HS-5 (cell line): ENCODE measurements around the gene FBXO33.
"Not testable (repeated sequence)": the region's sequence is repeated elsewhere in the genome, so short reads cannot be mapped to it uniquely, and the experiment has no call there.

Experiments used
- DNase-seq: peaks from one replicate; pipeline ENCODE4 v3.0.0-alpha.2; 2012; ENCODE audit warnings: low read depth

FBXO33 gene

DNA sequence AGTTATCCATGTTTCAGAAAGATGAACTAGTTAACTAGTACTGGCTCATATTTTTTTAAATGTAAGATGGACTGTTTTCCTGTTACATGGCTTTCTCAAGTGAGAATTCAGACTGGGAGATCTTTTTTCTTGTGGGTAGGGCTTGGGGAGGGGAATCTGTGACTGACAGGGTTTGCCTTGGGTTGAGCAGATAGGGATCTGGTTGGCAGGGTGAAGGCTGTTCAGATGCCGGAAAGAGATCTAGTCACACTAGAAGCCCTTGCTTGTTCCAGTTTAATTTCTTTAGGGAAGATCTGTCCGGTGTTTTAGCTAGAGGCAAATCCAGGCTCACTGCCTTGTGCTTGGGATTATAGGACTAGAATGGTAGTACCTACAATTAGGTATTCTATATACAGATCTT, 63.2 kb downstream of the FBXO33 start:
- DNase-seq, result no peak

DNA sequence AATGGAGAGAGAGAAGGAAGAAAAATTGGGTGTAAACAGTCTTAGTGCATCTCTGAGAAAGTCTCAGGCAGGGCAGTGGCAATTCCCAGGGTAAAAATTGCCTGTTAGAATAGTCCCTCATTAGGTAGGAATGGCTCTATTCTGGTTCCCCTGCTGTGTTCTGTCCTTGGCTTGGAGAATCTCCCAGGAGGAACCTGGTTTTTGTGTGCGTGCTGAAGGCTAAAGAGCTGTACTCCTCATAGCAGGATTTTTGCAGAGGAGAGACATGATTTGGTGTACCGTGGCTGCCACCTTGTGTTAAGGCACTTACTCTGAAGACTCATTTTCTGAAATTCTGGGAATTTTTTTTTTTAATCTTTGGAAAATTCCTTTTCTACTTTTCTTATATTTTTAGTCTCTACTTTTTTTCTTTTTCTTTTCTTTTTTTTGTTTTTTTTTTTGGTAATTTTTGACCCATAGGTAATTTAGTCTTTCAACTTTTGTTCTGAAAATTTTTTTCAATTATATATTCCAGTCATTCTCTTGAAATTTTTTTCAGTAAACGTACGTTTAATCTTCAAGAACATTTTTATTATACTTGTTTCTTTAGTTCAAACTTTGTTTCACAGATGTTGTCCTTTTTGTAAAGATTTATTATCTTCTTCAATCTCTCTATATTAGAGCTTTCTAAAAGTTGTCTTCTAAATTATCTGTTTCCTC, 63.8 kb downstream of the FBXO33 start:
- DNase-seq, result peak; percentile 16

DNA sequence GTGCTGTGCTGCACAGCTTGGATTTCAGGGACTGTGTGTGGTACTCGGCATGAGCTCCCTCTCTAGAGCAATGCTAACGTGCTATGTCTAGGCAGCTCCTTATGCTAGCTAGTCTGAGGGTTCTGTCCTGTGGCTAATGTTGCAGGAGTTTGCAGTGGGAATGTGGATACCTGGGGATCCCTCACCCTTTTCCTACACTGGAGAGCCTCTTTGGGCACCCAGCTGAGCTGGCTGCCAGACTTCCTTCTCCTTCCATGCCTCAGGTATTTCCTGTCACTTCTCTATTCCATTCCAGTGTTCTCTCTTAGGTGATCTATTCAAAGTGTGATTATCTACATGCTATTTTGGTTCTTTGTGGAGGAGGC, 64.9 kb downstream of the FBXO33 start:
- no peak for DNase-seq

DNA sequence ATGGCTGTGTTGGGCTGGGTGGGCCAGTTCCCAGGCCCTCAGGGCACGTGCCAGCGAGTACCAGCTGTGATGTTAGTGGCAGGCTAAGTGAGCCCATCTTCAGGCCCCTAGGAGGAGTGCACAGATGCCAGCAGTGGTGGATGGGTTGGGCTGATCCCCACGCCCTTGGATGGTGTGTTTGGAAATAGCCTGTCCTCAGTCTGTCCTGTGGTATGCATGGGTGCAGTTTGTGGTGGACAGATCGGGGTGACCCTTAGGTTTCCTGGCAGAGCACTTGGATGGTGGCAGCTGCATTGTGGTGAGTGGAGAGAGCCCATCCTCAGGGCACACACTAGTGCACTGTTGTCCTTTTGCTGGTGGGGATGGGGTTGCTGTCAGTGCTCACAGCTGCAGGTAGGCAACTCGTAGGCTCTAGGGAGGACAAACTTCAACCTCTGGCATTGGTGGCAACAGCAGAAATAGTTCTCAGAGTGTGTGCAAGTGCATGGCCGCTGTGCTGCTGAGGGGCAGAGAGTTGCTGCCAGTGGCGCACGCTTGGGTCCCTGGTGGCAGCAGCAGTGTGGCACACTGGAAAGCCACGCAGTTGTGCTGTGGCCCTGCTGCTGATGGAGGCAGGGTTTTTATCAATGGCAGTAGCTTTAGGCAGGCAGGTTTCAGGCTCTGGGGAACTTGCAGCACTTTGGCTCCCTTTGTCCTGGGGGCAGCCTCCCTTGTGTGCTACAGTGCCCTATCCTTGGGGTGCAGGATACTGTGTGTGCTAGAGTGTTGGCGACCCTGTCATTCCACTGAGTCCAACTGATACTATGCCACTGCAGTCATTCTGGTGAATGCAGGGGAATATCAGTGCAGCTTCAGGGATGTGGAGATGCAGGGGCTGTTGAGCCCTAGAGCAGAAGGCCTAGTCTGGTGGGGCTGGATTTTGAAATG, 65.5 kb downstream of the FBXO33 start:
- DNase-seq, result no peak

DNA sequence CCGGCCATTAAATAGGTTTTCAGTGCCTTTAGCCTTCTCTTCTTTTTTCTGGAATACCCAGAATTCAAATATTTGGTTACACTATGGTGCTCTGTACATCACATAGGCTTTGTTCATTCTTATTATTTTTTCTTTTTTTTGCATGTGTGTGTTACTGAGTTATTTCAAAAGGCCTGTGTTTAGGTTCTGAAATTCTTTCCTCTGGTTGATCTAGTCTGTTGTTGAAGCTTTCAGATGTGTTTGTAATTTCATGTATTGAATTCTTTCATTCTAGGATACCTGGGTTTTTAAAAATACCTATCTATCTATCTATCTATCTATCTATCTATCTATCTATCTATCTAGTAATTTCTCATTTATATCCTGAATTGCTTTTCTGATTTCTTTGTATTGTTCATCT, 66.9 kb downstream of the FBXO33 start:
- DNase-seq, result no peak

DNA sequence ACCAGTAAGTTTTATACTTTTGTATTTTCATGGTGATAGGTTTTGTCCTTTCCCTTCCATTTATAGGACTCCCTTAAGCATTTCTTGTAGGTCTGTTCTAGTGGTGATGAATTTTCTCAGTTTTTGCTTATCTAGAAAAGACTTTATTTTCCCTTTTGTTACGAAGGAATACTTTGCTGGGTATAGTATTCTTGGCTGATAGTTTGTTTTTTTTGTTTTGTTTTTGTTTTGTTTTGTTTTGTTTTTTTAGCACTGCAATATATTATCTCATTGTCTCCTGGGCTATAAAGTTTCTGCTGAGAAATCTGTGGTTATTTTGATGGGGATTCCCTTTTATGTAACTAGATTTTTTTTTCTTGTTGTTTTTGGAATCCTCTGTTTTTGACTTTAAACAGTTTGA, 67.7 kb downstream of the FBXO33 start:
- no peak for DNase-seq

DNA sequence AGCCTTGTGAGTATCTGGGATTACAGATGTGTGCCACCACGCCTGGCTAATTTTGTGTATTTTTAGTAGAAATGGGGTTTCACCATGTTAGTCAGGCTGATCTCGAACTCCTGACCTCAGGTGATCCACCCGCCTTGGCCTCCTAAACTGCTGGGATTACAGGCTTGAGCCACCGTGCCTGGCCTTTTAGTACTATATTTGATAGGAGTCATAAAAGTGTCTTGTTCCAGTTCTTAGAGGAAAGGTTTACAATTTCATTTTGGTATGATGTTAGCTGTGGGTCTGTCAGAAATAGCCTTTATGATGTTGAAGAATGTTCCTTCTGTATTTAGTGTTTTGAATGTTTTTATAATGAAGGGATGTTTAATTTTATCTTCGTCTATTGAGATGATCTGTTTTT, 70.7 kb downstream of the FBXO33 start:
- DNase-seq, result not testable (repeated sequence)

DNA sequence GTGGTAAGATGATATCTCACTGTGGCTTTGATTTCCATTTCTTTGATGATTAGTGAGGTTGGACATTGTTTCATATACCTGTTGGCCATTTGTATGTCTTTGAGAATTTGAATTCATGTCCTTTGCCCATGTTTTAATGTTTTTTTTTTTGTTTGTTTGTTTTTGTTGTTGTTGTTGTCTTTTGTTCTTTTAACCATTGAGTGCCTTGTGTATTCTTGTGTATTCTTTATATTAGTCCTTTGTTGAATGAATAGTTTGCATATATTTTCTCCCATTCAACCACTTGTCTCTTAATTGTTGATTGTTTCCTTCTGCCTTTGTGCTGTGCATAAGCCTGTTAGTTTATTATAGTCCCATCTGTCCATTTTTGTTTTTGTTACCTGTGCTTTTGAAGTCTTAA, 71.9 kb downstream of the FBXO33 start:
- no peak for DNase-seq

DNA sequence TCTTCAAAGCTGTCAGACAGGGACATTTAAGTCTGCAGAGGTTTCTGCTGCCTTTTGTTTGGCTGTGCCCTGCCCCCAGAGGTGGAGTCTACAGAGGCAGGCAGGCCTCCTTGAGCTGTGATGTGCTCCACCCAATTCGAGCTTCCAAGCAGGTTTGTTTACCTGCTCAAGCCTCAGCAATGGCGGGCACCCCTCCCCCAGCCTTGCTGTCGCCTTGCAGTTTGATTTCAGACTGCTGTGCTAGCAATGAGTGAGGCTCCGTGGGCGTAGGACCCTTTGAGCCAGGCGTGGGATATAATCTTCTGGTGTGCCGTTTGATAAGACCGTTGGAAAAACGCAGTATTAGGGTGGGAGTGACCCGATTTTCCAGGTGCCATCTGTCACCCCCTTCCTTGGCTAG, 73.2 kb downstream of the FBXO33 start:
- not testable (repeated sequence) for DNase-seq

DNA sequence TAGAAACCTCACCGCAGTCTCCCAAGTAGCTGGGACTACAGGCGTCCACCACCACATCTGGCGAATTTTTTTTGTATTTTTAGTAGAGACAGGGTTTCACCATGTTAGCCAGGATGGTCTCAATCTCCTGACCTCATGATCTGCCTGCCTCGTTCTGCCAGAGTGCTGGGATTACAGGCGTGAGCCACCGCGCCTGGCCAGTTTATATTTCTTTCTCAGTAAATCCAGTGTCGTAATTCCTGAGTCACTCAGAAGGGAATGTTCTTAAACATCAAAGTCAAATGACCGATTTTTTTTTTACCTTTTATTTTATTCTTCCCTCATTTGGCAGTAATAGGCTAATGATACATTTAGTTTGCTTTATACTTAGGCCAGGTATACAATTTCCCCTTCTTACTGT, 80.5 kb downstream of the FBXO33 start:
- DNase-seq, result no peak

DNA sequence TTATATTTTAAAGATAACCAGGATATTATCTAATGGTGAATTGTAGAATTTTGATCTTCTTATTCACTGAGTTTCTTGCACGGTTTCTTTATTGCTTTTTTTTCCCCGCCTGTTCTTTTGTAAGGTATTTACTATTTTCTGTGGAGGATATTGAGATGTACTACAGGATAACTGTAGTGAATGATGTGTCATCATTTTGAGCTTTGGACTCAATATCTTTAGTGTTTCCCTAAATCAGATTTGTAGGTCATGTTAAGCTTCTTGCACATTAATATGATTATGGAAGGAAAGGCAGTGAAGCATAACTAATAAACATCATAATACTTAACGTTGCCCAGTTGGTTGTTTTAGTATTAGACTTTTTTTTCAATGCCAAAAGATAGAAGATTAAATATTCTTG, 81.4 kb downstream of the FBXO33 start:
- no peak for DNase-seq
